HCT116 (cell line): Measurements from ENCODE around the gene ADAMTS14. TPM values are rescaled to one million over a fixed set of nuclear protein-coding genes. Genes with fewer than 3 reads are reported as not detected.
A peak's percentile ranks its signal among the peaks of the same experiment; 100 is the strongest.

Experiments
- ATAC-seq: fragments of 200-7000 bp; cut with Tn5 transposase; 2 replicates; pipeline ENCODE4 v1.9.1; 2020; ENCODE audit warnings: mild to moderate bottlenecking, moderate library complexity
- BruUV-seq: library from RNA; stranded (reverse); fragments of 400-500 nt; replicated peaks from 2 replicates; lab custom pipeline; 2021; lab: Mats Ljungman, UMichigan
- CTCF ChIA-PET: fragments of 300-600 bp; sonication (Branson Sonifier 250); formaldehyde crosslinking; loops from one replicate; lab custom pipeline; 2021; ENCODE audit warnings: antibody characterized with exemption; lab: Charles Lee
- POLR2A ChIA-PET: fragments of 300-600, 350-600 bp; sonication (Branson Sonifier 250); formaldehyde crosslinking; loops from one replicate; lab custom pipeline; 2021; ENCODE audit warnings: antibody characterized with exemption; lab: Charles Lee
- RAD21 ChIA-PET, 2 experiments: fragments of 300-600 bp; sonication (Branson Sonifier 250); formaldehyde crosslinking; loops; one replicate each; lab custom pipeline; 2023; ENCODE audit warnings: low total read pairs in 2 of 2; ENCODE audit not compliant: uncharacterized antibody in 2 of 2, unreplicated experiment in 2 of 2, low non-redundant PET in 1 of 2; lab: Charles Lee
- DNase-seq: peaks from one replicate; pipeline ENCODE4 v3.0.0-alpha.2; 2010; ENCODE audit warnings: low read depth, low spot score
- H2AFZ ChIP-seq: fragments of 200-600 bp; shearing (Covaris generic), sonication (generic); 2 replicates; pipeline ENCODE4 v1.6.1; 2017; ENCODE audit warnings: low read depth, mixed run types, mixed read lengths, antibody characterized with exemption, low read length; ENCODE audit not compliant: poor library complexity, severe bottlenecking
- H3K27ac ChIP-seq: 2 replicates; pipeline ENCODE4 v1.5.1; 2012; ENCODE audit warnings: low read depth, low read length
- H3K27me3 ChIP-seq: fragments of 200-600 bp; sonication (generic); 2 replicates; pipeline ENCODE4 v1.6.1; 2016; ENCODE audit warnings: mixed run types, low read length, mixed read lengths; ENCODE audit not compliant: insufficient read depth
- H3K36me3 ChIP-seq, 2 experiments: fragments of 200-500 bp in 1 of 2; fragments of 200-600 bp in 1 of 2; sonication (Bioruptor generic) in 1 of 2; sonication (generic) in 1 of 2; 2 replicates each; pipeline versions ENCODE4 v1.5.1 to v1.6.1; 2014 to 2016; ENCODE audit warnings: low read length in 2 of 2, inconsistent platforms in 1 of 2, mixed read lengths in 1 of 2, mixed run types in 1 of 2; ENCODE audit not compliant: insufficient read depth in 2 of 2, control insufficient read depth in 1 of 2
- H3K4me1 ChIP-seq, 2 experiments: fragments of 200-600 bp in 1 of 2; sonication (generic) in 1 of 2; 2 replicates each; pipeline versions ENCODE4 v1.5.1 to v1.6.1; 2012 to 2017; ENCODE audit warnings: low read length in 2 of 2, inconsistent platforms in 1 of 2, mild to moderate bottlenecking in 1 of 2, mixed read lengths in 1 of 2, mixed run types in 1 of 2, moderate library complexity in 1 of 2; ENCODE audit not compliant: insufficient read depth in 2 of 2, control insufficient read depth in 1 of 2
- H3K4me2 ChIP-seq: fragments of 200-600 bp; sonication (generic); 2 replicates; pipeline ENCODE4 v1.6.1; 2017; ENCODE audit warnings: mixed run types, low read length, mixed read lengths
- H3K4me3 ChIP-seq, 2 experiments: fragments of 200-600 bp in 1 of 2; sonication (generic) in 1 of 2; replicated peaks in 1 of 2; 2 replicates each; pipeline ENCODE4 v1.5.1; 2011 to 2016; ENCODE audit warnings: low read length in 2 of 2, control low read depth in 1 of 2, low read depth in 1 of 2, mild to moderate bottlenecking in 1 of 2, mixed read lengths in 1 of 2, mixed run types in 1 of 2
- H3K79me2 ChIP-seq: fragments of 200-600 bp; sonication (generic); 2 replicates; pipeline ENCODE4 v1.6.1; 2017; ENCODE audit warnings: mild to moderate bottlenecking, mixed run types, low read length, moderate library complexity, mixed read lengths; ENCODE audit not compliant: insufficient read depth
- H3K9ac ChIP-seq: fragments of 200-600 bp; sonication (generic); 2 replicates; pipeline ENCODE4 v1.6.1; 2016; ENCODE audit warnings: low read length, mixed read lengths
- H3K9me2 ChIP-seq: fragments of 200-600 bp; sonication (generic), shearing (Covaris generic); 2 replicates; pipeline ENCODE4 v1.6.1; 2017; ENCODE audit warnings: mixed run types, mild to moderate bottlenecking, moderate library complexity; ENCODE audit not compliant: insufficient read depth
- H3K9me3 ChIP-seq, 2 experiments: fragments of 200-500 bp in 1 of 2; fragments of 200-600 bp in 1 of 2; sonication (Bioruptor generic) in 1 of 2; sonication (generic) in 1 of 2; 2 replicates each; pipeline ENCODE4 v1.6.1; 2014 to 2017; ENCODE audit warnings: low read length in 2 of 2, mixed read lengths in 2 of 2, inconsistent platforms in 1 of 2, low read depth in 1 of 2, mild to moderate bottlenecking in 1 of 2, mixed run types in 1 of 2, moderate library complexity in 1 of 2; ENCODE audit not compliant: control insufficient read depth in 1 of 2, insufficient read depth in 1 of 2
- H4K20me1 ChIP-seq: fragments of 200-600 bp; sonication (generic), shearing (Covaris generic); 2 replicates; pipeline ENCODE4 v1.6.1; 2017; ENCODE audit warnings: mixed run types, mild to moderate bottlenecking, moderate library complexity; ENCODE audit not compliant: insufficient read depth
- ATF3 ChIP-seq: IDR thresholded peaks from 2 replicates; pipeline ENCODE4 v1.6.1; 2012
- EGR1 ChIP-seq: IDR thresholded peaks from 2 replicates; pipeline ENCODE4 v1.6.1; 2012; ENCODE audit warnings: low read depth
- ELF1 ChIP-seq: IDR thresholded peaks from 2 replicates; pipeline ENCODE4 v1.6.1; 2012; ENCODE audit warnings: low read depth, borderline replicate concordance
- EZH2 ChIP-seq: fragments of 200-600 bp; sonication (generic); IDR thresholded peaks from 2 replicates; pipeline ENCODE4 v1.6.1; 2017; ENCODE audit warnings: antibody characterized with exemption, mixed run types
- EZH2phosphoT487 ChIP-seq: fragments of 200-600 bp; IDR thresholded peaks from 2 replicates; pipeline ENCODE4 v1.6.1; 2018; ENCODE audit warnings: antibody characterized with exemption, borderline replicate concordance
- FOSL1 ChIP-seq: IDR thresholded peaks from 2 replicates; pipeline ENCODE4 v1.6.1; 2012; ENCODE audit warnings: low read depth
- JUND ChIP-seq: IDR thresholded peaks from 2 replicates; pipeline ENCODE4 v1.6.1; 2012
- POLR2A ChIP-seq: IDR thresholded peaks from 2 replicates; pipeline ENCODE4 v1.7.0; 2011; ENCODE audit warnings: borderline replicate concordance; ENCODE audit not compliant: insufficient read depth, insufficient read length; ENCODE audit errors: extremely low read depth
- POLR2AphosphoS5 ChIP-seq: IDR thresholded peaks from 2 replicates; pipeline ENCODE4 v1.6.1; 2011; ENCODE audit warnings: mild to moderate bottlenecking, low read depth, low read length, moderate library complexity
- SRF ChIP-seq: IDR thresholded peaks from 2 replicates; pipeline ENCODE4 v1.6.1; 2012; ENCODE audit warnings: low read depth
- YY1 ChIP-seq: IDR thresholded peaks from 2 replicates; pipeline ENCODE4 v1.6.1; 2011; ENCODE audit warnings: low read length, low read depth, moderate library complexity, mild to moderate bottlenecking; ENCODE audit not compliant: insufficient replicate concordance; ENCODE audit errors: extremely low read depth
- ZBTB33 ChIP-seq: IDR thresholded peaks from 2 replicates; pipeline ENCODE4 v1.6.1; 2011; ENCODE audit warnings: mild to moderate bottlenecking, low read length, moderate library complexity; ENCODE audit not compliant: insufficient replicate concordance; ENCODE audit errors: extremely low read depth
- ZFX ChIP-seq: fragments of 450-650 bp; IDR thresholded peaks from 2 replicates; pipeline ENCODE4 v1.6.1; 2017
- ZNF274 ChIP-seq: fragments of 200-500 bp; sonication (Bioruptor generic); IDR thresholded peaks from 2 replicates; pipeline ENCODE4 v1.6.1; 2014; ENCODE audit warnings: mild to moderate bottlenecking, low read depth, low read length, inconsistent platforms
- intact Hi-C: fragments of 100-400 bp; cut with micrococcal nuclease; formaldehyde crosslinking; loops from 2 replicates; pipeline ENCODE4 v1.10.0; 2022
- total RNA-seq: library from RNA; stranded (reverse); gene quantifications from one replicate; pipeline ENCODE4 v1.2.1, GENCODE V29; 2021; ENCODE audit not compliant: unreplicated experiment

Gene ADAMTS14
- total RNA-seq, 1 experiment from 2014 or later = 13.2 TPM

- intact Hi-C loops = no loop called here
- BruUV-seq = no TSS peak
- H3K36me3 ChIP-seq = no peaks in the 10 kb centered on the region
- no peak for TF ChIP-seq SRF
- TF ChIP-seq ZNF274 = no peak
- no peak for TF ChIP-seq ZBTB33
- H3K4me1 ChIP-seq = peaks cover 0 to 15% of the 10 kb centered on the region in 2 experiments; a peak in 2 of 4 replicates
- RAD21 ChIA-PET = no interaction called here
- 0 out of 4 replicates have a peak, but pooled peaks cover 0 to 3% of the 10 kb centered on the region in 2 experiments for H3K9me3 ChIP-seq
- no peak overlapping the region for H3K27ac ChIP-seq
- no peaks in the 10 kb centered on the region for H3K79me2 ChIP-seq
- no peak overlapping the region for H3K9ac ChIP-seq
- H2AFZ ChIP-seq = no peak overlapping the region
- DNase-seq (no peak), ATAC-seq (peak; percentile 32; the same call in 1 of the 2 replicates)
- H3K27me3 ChIP-seq = no peaks in the 10 kb centered on the region
- H3K4me3 ChIP-seq = no peak overlapping the region
- H3K9me2 ChIP-seq = no peaks in the 10 kb centered on the region
- no peak overlapping the region for H3K4me2 ChIP-seq
- POLR2A ChIA-PET = no interaction called here
- no peaks in the 10 kb centered on the region for H4K20me1 ChIP-seq
- CTCF ChIA-PET = no interaction called here
These were observed 112.2 kb downstream of the ADAMTS14 start for GRCh38 chr10:70784471-70784870.

- TF ChIP-seq YY1 (no peak), ELF1 (no peak), FOSL1 (no peak), ZFX (no peak), EGR1 (no peak), JUND (no peak), ZBTB33 (no peak), ATF3 (no peak), POLR2A (no peak), SRF (no peak), EZH2phosphoT487 (no peak), POLR2AphosphoS5 (no peak), EZH2 (no peak)
- H3K79me2 ChIP-seq = no peaks in the 10 kb centered on the region
- H3K4me1 ChIP-seq = peaks cover 0 to 12% of the 10 kb centered on the region in 2 experiments; a peak in 2 of 4 replicates
- intact Hi-C loops = no loop called here
- H3K4me2 ChIP-seq = no peak within 1 kb of the TSS
- CTCF ChIA-PET = no interaction called here
- no peak for DNase-seq
- no peaks in the 10 kb centered on the region for H3K9me2 ChIP-seq
- H3K9me3 ChIP-seq = 0 out of 4 replicates have a peak, but pooled peaks cover 0 to 3% of the 10 kb centered on the region in 2 experiments
- no TSS peak for BruUV-seq
- POLR2A ChIA-PET = no interaction called here
- H3K27me3 ChIP-seq = no peaks in the 10 kb centered on the region
- H3K36me3 ChIP-seq = no peaks in the 10 kb centered on the region
- no peak within 1 kb of the TSS for H2AFZ ChIP-seq
- RAD21 ChIA-PET = no interaction called here
- no peak within 1 kb of the TSS for H3K27ac ChIP-seq
- H3K9ac ChIP-seq = no peak within 1 kb of the TSS
- no peaks in the 10 kb centered on the region for H4K20me1 ChIP-seq
- ATAC-seq = no peak
- H3K4me3 ChIP-seq = no peak within 1 kb of the TSS
These were observed 112.9 kb downstream of the ADAMTS14 start, which contains the start of gene TBATA for GRCh38 chr10:70785190-70785589. TBATA (minus strand) TSS chr10:70785377; CDS start chr10:70783379, 1,998 bp downstream.
